K562 (cell line): ENCODE data around the gene SIGLEC6. TPM values are rescaled to one million over a fixed set of nuclear protein-coding genes. Genes with fewer than 3 reads are reported as not detected.

Experiments
- BMI1 ChIP-seq: fragments of 150-350 bp; IDR thresholded peaks from 2 replicates; pipeline ENCODE4 v1.6.1; 2014; ENCODE audit warnings: low read length
- CREM ChIP-seq: IDR thresholded peaks from 2 replicates; pipeline ENCODE4 v1.6.1; 2014; ENCODE audit warnings: antibody characterized with exemption, low read depth
- KDM5B ChIP-seq: fragments of 200-600 bp; sonication (generic); IDR thresholded peaks from 2 replicates; pipeline ENCODE4 v1.6.1; 2012; ENCODE audit warnings: low read depth, mild to moderate bottlenecking, moderate library complexity, low read length, control low read depth, inconsistent platforms; ENCODE audit not compliant: insufficient replicate concordance
- MBD2 ChIP-seq: sonication (generic); IDR thresholded peaks from 2 replicates; pipeline ENCODE4 v1.6.1; 2016; ENCODE audit warnings: low read depth, borderline replicate concordance
- NFYB ChIP-seq: IDR thresholded peaks from 2 replicates; pipeline ENCODE4 v1.6.1; 2011; ENCODE audit warnings: mild to moderate bottlenecking, moderate library complexity; ENCODE audit not compliant: insufficient read length; ENCODE audit errors: extremely low read depth
- PRPF4 ChIP-seq: fragments of 200-400 bp; formaldehyde crosslinking; IDR thresholded peaks from one replicate; pipeline ENCODE4 v1.6.1; 2017; ENCODE audit warnings: low read length, low read depth, mild to moderate bottlenecking; ENCODE audit not compliant: insufficient read depth, poor library complexity, severe bottlenecking
- SMARCA5 ChIP-seq: fragments of 450-650 bp; IDR thresholded peaks from 2 replicates; pipeline ENCODE4 v1.6.1; 2016
- STAG1 ChIP-seq: sonication (generic); formaldehyde crosslinking; IDR thresholded peaks from 2 replicates; pipeline ENCODE4 v1.5.0; 2020; ENCODE audit warnings: missing genetic modification reagents, borderline replicate concordance
- STAT5B ChIP-seq: fragments of 250-450 bp; sonication (Bioruptor Pico); IDR thresholded peaks from 2 replicates; pipeline ENCODE4 v1.8.0; 2021; ENCODE audit warnings: mild to moderate bottlenecking, inconsistent platforms
- ZNF253 ChIP-seq: fragments of 250-450 bp; sonication (Bioruptor Pico); conservative IDR thresholded peaks from 2 replicates; pipeline ENCODE4 v1.6.1; 2021; ENCODE audit warnings: mild to moderate bottlenecking
- ZNF644 ChIP-seq: fragments of 200-800 bp; sonication (Bioruptor generic); IDR thresholded peaks from 2 replicates; pipeline ENCODE4 v1.6.1; 2016; ENCODE audit warnings: low read depth, missing genetic modification characterization, missing compliant biosample characterization
- ZNF696 ChIP-seq: fragments of 250-450 bp; sonication (Bioruptor Pico); conservative IDR thresholded peaks from 2 replicates; pipeline ENCODE4 v1.4.0; 2020; ENCODE audit warnings: mild to moderate bottlenecking, moderate library complexity
- polyA plus RNA-seq, 8 experiments: library from polyadenylated mRNA; depleted of rRNA in 4 of 8; stranded (reverse) in 5 of 8; unstranded in 3 of 8; fragments of >200 nt; fragmentation: Nextera tagmentation in 2 of 8; fragmentation: Illumina TruSeq in 1 of 8; extraction: Ambion mirVana in 2 of 8; extraction: Trizol in 1 of 8; gene quantifications; 2 replicates each; pipeline versions ENCODE4 v1.2.1 to v1.2.3, GENCODE V29; 2011 to 2014; ENCODE audit warnings: inconsistent platforms in 1 of 8, missing spikeins in 1 of 8
- total RNA-seq, 7 experiments: library from RNA; depleted of rRNA in 6 of 7; stranded (reverse); fragments of >200 nt in 6 of 7; fragmentation: Illumina TruSeq in 2 of 7; extraction: Trizol in 2 of 7; gene quantifications; 2 replicates each; pipeline versions ENCODE4 v1.2.1 to v1.2.3, GENCODE V29; 2011 to 2021; ENCODE audit warnings: low replicate concordance in 1 of 7
- TF ChIP-seq, protein P1 (sequence below): fragments of 450-650 bp; formaldehyde crosslinking; IDR thresholded peaks from 2 replicates; pipeline ENCODE4 v1.4.0; 2020; ENCODE audit warnings: mild to moderate bottlenecking, moderate library complexity
- TF ChIP-seq, protein P2 (sequence below): fragments of 450-650 bp; IDR thresholded peaks from 2 replicates; pipeline ENCODE4 v1.6.1; 2016; ENCODE audit warnings: low read depth, mild to moderate bottlenecking, moderate library complexity
- TF ChIP-seq, protein P3 (sequence below): fragments of 250-450 bp; sonication (Bioruptor Pico); IDR thresholded peaks from 2 replicates; pipeline ENCODE4 v1.8.0; 2021; ENCODE audit warnings: moderate library complexity, mild to moderate bottlenecking, inconsistent platforms
- TF ChIP-seq, protein P4 (sequence below): fragments of 250-450 bp; sonication (Bioruptor Pico); IDR thresholded peaks from 2 replicates; pipeline ENCODE4 v1.8.0; 2021; ENCODE audit warnings: borderline replicate concordance, mild to moderate bottlenecking, moderate library complexity; ENCODE audit not compliant: poor library complexity, severe bottlenecking
- TF ChIP-seq, protein P5 (sequence below): fragments of 450-650 bp; IDR thresholded peaks from 2 replicates; pipeline ENCODE4 v1.6.1; 2017; ENCODE audit warnings: antibody characterized with exemption
- TF ChIP-seq, protein P6 (sequence below): fragments of 450-650 bp; IDR thresholded peaks from 2 replicates; pipeline ENCODE4 v1.7.0; 2016; ENCODE audit warnings: borderline replicate concordance
- TF ChIP-seq, protein P7 (sequence below): fragments of 250-450 bp; sonication (Bioruptor Pico); IDR thresholded peaks from 2 replicates; pipeline ENCODE4 v1.8.0; 2021; ENCODE audit warnings: mild to moderate bottlenecking, moderate library complexity

SIGLEC6 gene
- total and polyA plus RNA-seq, 9 of the 15 experiments (the other 6 are each of a cell fraction or from before 2014, with no cell fraction given), result 0.03 to 17.5 (median 0.71) TPM

DNA sequence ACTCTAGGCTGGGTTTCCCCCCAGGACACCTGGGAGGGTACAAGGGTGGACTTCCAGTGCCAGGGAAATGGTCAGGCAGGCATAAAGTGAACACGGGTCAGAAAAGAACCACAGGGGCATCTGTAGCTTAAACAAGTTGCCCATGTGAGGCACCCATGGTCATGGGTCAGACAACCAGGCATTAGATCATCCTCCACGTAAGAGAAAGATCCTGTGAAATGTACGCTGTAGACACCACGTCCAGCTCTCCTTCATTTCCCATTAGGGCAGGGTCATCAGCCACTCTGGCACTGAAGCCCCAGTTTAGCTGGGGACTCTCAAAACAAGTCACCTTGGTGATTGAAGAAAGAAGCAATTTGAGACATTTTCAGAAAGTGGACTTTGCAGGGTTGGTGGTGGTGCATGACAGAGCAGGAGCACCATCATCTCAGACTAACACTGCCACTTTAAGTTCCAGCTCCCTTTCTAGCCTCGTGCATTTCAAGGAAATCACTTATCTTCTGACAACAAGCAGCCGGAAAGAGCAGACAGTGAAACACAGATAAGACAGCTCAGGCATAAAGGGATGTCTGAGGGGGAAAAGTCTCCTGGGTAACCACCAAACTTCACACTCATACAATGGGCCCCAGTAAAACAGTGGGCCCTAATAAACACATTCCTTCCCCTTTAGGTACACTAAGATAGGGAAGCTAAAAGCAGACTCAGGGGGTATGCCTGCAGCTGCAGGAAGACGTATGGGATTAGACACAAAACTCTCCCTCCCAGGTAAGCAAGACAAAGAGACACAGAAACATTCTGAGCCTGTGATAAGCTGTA, 16.1 kb upstream of the SIGLEC6 start (continued):
- TF ChIP-seq NFYB (no peak), CREM (peak; percentile 80), MBD2 (peak; percentile 90), ZNF644 (tag) (peak; percentile 67; the same call in 1 of the 2 replicates), ZNF696 (CRISPR knock-in tag) (no peak; the same call in 1 of the 2 replicates), PRPF4 (no peak), ZNF253 (no peak), KDM5B (peak; percentile 65), SMARCA5 (0 out of 2 replicates have a peak, but pooled peaks have one; percentile 65), STAT5B (CRISPR knock-in tag) (no peak), STAG1 (CRISPR knock-in tag) (no peak), BMI1 (no peak)
- TF ChIP-seq, protein P1, sequence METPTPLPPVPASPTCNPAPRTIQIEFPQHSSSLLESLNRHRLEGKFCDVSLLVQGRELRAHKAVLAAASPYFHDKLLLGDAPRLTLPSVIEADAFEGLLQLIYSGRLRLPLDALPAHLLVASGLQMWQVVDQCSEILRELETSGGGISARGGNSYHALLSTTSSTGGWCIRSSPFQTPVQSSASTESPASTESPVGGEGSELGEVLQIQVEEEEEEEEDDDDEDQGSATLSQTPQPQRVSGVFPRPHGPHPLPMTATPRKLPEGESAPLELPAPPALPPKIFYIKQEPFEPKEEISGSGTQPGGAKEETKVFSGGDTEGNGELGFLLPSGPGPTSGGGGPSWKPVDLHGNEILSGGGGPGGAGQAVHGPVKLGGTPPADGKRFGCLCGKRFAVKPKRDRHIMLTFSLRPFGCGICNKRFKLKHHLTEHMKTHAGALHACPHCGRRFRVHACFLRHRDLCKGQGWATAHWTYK (CRISPR knock-in tag), result no peak
- TF ChIP-seq, protein P2, sequence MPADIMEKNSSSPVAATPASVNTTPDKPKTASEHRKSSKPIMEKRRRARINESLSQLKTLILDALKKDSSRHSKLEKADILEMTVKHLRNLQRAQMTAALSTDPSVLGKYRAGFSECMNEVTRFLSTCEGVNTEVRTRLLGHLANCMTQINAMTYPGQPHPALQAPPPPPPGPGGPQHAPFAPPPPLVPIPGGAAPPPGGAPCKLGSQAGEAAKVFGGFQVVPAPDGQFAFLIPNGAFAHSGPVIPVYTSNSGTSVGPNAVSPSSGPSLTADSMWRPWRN, result peak; percentile 86
- TF ChIP-seq, protein P3, sequence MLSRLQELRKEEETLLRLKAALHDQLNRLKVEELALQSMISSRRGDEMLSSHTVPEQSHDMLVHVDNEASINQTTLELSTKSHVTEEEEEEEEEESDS, result no peak
- TF ChIP-seq, protein P4, sequence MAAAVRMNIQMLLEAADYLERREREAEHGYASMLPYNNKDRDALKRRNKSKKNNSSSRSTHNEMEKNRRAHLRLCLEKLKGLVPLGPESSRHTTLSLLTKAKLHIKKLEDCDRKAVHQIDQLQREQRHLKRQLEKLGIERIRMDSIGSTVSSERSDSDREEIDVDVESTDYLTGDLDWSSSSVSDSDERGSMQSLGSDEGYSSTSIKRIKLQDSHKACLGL (CRISPR knock-in tag), result no peak
- TF ChIP-seq, protein P5, sequence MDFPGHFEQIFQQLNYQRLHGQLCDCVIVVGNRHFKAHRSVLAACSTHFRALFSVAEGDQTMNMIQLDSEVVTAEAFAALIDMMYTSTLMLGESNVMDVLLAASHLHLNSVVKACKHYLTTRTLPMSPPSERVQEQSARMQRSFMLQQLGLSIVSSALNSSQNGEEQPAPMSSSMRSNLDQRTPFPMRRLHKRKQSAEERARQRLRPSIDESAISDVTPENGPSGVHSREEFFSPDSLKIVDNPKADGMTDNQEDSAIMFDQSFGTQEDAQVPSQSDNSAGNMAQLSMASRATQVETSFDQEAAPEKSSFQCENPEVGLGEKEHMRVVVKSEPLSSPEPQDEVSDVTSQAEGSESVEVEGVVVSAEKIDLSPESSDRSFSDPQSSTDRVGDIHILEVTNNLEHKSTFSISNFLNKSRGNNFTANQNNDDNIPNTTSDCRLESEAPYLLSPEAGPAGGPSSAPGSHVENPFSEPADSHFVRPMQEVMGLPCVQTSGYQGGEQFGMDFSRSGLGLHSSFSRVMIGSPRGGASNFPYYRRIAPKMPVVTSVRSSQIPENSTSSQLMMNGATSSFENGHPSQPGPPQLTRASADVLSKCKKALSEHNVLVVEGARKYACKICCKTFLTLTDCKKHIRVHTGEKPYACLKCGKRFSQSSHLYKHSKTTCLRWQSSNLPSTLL, result no peak
- TF ChIP-seq, protein P6, sequence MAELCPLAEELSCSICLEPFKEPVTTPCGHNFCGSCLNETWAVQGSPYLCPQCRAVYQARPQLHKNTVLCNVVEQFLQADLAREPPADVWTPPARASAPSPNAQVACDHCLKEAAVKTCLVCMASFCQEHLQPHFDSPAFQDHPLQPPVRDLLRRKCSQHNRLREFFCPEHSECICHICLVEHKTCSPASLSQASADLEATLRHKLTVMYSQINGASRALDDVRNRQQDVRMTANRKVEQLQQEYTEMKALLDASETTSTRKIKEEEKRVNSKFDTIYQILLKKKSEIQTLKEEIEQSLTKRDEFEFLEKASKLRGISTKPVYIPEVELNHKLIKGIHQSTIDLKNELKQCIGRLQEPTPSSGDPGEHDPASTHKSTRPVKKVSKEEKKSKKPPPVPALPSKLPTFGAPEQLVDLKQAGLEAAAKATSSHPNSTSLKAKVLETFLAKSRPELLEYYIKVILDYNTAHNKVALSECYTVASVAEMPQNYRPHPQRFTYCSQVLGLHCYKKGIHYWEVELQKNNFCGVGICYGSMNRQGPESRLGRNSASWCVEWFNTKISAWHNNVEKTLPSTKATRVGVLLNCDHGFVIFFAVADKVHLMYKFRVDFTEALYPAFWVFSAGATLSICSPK, result 0 out of 2 replicates have a peak, but pooled peaks have one; percentile 13
- TF ChIP-seq, protein P7, sequence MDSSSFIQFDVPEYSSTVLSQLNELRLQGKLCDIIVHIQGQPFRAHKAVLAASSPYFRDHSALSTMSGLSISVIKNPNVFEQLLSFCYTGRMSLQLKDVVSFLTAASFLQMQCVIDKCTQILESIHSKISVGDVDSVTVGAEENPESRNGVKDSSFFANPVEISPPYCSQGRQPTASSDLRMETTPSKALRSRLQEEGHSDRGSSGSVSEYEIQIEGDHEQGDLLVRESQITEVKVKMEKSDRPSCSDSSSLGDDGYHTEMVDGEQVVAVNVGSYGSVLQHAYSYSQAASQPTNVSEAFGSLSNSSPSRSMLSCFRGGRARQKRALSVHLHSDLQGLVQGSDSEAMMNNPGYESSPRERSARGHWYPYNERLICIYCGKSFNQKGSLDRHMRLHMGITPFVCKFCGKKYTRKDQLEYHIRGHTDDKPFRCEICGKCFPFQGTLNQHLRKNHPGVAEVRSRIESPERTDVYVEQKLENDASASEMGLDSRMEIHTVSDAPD (CRISPR knock-in tag), result no peak
